Right cardiac atrium (tissue), 5 donors: Measurements from ENCODE around the gene FAM50B. TPM values are rescaled to one million over a fixed set of nuclear protein-coding genes. Genes with fewer than 3 reads are reported as not detected.

Experiments used
- ATAC-seq, 2 donors: fragments of 200-7000 bp; cut with Tn5 transposase; one replicate each; pipeline versions ENCODE4 v1.8.0 to v1.9.1; 2020; ENCODE audit warnings: moderate library complexity in 2 of 2, mild to moderate bottlenecking in 1 of 2
- DNase-seq, 3 donors: peaks; one replicate each; pipeline ENCODE4 v3.0.0-alpha.2; 2020
- H3K27ac ChIP-seq: one replicate; pipeline ENCODE4 v1.5.1; 2013; ENCODE audit warnings: mild to moderate bottlenecking, low read length, control low read depth, moderate library complexity
- H3K27me3 ChIP-seq: one replicate; pipeline ENCODE4 v1.6.1; 2013; ENCODE audit not compliant: control insufficient read depth, insufficient read depth
- H3K4me1 ChIP-seq: one replicate; pipeline ENCODE4 v1.6.1; 2013; ENCODE audit warnings: low read length; ENCODE audit not compliant: control insufficient read depth, insufficient read depth
- H3K4me3 ChIP-seq: one replicate; pipeline ENCODE4 v1.5.1; 2013; ENCODE audit warnings: low read length, control low read depth
- H3K9me3 ChIP-seq: one replicate; pipeline ENCODE4 v1.6.1; 2013; ENCODE audit warnings: low read length; ENCODE audit not compliant: control insufficient read depth
- WGBS: extraction: QIAGEN DNeasy Blood & Tissue Kit; methylation state at CpG from one replicate; pipeline ENCODE4 v1.1.7; 2013; 5-methylcytosine and 5-hydroxymethylcytosine counted together
- intact Hi-C, 4 donors: fragments of 100-400 bp; cut with DNase I; formaldehyde crosslinking; loops; one replicate each; pipeline versions ENCODE4 v1.11.0 to v1.14.0; 2022 to 2023
- polyA plus RNA-seq: library from polyadenylated mRNA; stranded (reverse); fragments of 200-250 nt; gene quantifications from one replicate; pipeline ENCODE4 v1.2.3, GENCODE V29; 2013
- total RNA-seq, 4 donors: library from RNA; stranded (reverse); fragmentation: NEBNext Ultra II Directional; extraction: Animal tissue kit (Norgen Biotek cat#: 25700); gene quantifications; one replicate each; pipeline ENCODE4 v1.2.1, GENCODE V29; 2021
- donor health status: healthy with polysubstance abuse.
- donor health status: DM: no; HTN: yes; CAD: no.
- donor health status: DM: no; HTN: no; CAD: no.
- donor health status: DM: no; HTN: yes; CAD: no; lungs with severe emphysema.
- donor health status: DM: yes; HTN: yes; CAD: no.

FAM50B gene
- total and polyA plus RNA-seq, 5 donors, result 14.0 to 25.3 (median 22.6) TPM

- peak overlapping the region; percentile 32 for H3K27ac ChIP-seq
- no peak for DNase-seq
- H3K4me1 ChIP-seq, result no peaks in the 10 kb centered on the region
- WGBS, result 85% methylated on average over 9 of the region's 9 CpGs
- H3K4me3 ChIP-seq, result no peak overlapping the region
- no peaks in the 10 kb centered on the region for H3K9me3 ChIP-seq
- no peak for ATAC-seq
- intact Hi-C loops, result loop anchor here in 1 of 4 donors (10.0 kb wide), 1 partner anchor 86 kb away; no protein-coding TSS in a partner anchor
- no peaks in the 10 kb centered on the region for H3K27me3 ChIP-seq
These were observed 793 bp upstream of the FAM50B start for GRCh38 chr6:3848380-3848779.

GRCh38 chr6:3849681-3850450 is 693 bp downstream of the FAM50B start:
- no peaks in the 10 kb centered on the region for H3K4me1 ChIP-seq
- peak overlapping the region; percentile 0 for H3K4me3 ChIP-seq
- intact Hi-C loops, result loop anchor here in 1 of 4 donors (10.0 kb wide), 1 partner anchor 85 kb away; no protein-coding TSS in a partner anchor
- 58% methylated on average over 73 of the region's 73 CpGs for WGBS
- ATAC-seq (peak; percentile 27 to 28), DNase-seq (peak; percentile 44 to 77 (median 76))
- H3K9me3 ChIP-seq, result no peaks in the 10 kb centered on the region
- H3K27ac ChIP-seq, result no peak overlapping the region
- H3K27me3 ChIP-seq, result no peaks in the 10 kb centered on the region

GRCh38 chr6:3850451-3851203 is 1.5 kb downstream of the FAM50B start:
- Histone ChIP-seq H3K4me1 (no peaks in the 10 kb centered on the region), H3K9me3 (no peaks in the 10 kb centered on the region), H3K4me3 (no peak overlapping the region), H3K27me3 (no peaks in the 10 kb centered on the region), H3K27ac (no peak overlapping the region)
- intact Hi-C loops, result no loop called here
- 95% methylated on average over 33 of the region's 33 CpGs for WGBS
- DNase-seq (peak in 2 of 3 donors; percentile 58), ATAC-seq (no peak)

GRCh38 chr6:3851839-3852238 is 2.7 kb downstream of the FAM50B start:
- H3K4me1 ChIP-seq, result no peaks in the 10 kb centered on the region
- H3K27ac ChIP-seq, result no peak overlapping the region
- H3K4me3 ChIP-seq, result no peak overlapping the region
- 48% methylated on average over 2 of the region's 2 CpGs for WGBS
- DNase-seq, result no peak
- H3K9me3 ChIP-seq, result no peaks in the 10 kb centered on the region
- ATAC-seq, result no peak
- H3K27me3 ChIP-seq, result no peaks in the 10 kb centered on the region
- intact Hi-C loops, result no loop called here

GRCh38 chr6:3852391-3852790 is 3.2 kb downstream of the FAM50B start:
- Histone ChIP-seq H3K27me3 (no peaks in the 10 kb centered on the region), H3K9me3 (no peaks in the 10 kb centered on the region), H3K4me1 (no peaks in the 10 kb centered on the region), H3K4me3 (no peak overlapping the region), H3K27ac (no peak overlapping the region)
- ATAC-seq, result no peak
- DNase-seq, result no peak
- intact Hi-C loops, result no loop called here
- 75% methylated on average over 5 of the region's 5 CpGs for WGBS

GRCh38 chr6:3855866-3856265 is 6.7 kb downstream of the FAM50B start:
- no peaks in the 10 kb centered on the region for H3K27me3 ChIP-seq
- ATAC-seq, result no peak
- peaks cover 2% of the 10 kb centered on the region for H3K9me3 ChIP-seq
- intact Hi-C loops, result no loop called here
- no peak for DNase-seq
- no peaks in the 10 kb centered on the region for H3K4me1 ChIP-seq
- no peak overlapping the region for H3K4me3 ChIP-seq
- H3K27ac ChIP-seq, result no peak overlapping the region
- 93% methylated on average over 4 of the region's 4 CpGs for WGBS

GRCh38 chr6:3856576-3856975 is 7.4 kb downstream of the FAM50B start:
- H3K9me3 ChIP-seq, result peaks cover 2% of the 10 kb centered on the region
- 89% methylated on average over 6 of the region's 6 CpGs for WGBS
- DNase-seq, result no peak
- H3K4me3 ChIP-seq, result no peak overlapping the region
- H3K27ac ChIP-seq, result no peak overlapping the region
- H3K4me1 ChIP-seq, result no peaks in the 10 kb centered on the region
- no peak for ATAC-seq
- intact Hi-C loops, result no loop called here
- no peaks in the 10 kb centered on the region for H3K27me3 ChIP-seq

GRCh38 chr6:3857468-3858456 is 8.6 kb downstream of the FAM50B start:
- H3K27me3 ChIP-seq, result no peaks in the 10 kb centered on the region
- no peak overlapping the region for H3K27ac ChIP-seq
- no peak overlapping the region for H3K4me3 ChIP-seq
- ATAC-seq (no peak), DNase-seq (no peak)
- 92% methylated on average over 14 of the region's 14 CpGs for WGBS
- intact Hi-C loops, result no loop called here
- H3K9me3 ChIP-seq, result peaks cover 2% of the 10 kb centered on the region
- no peaks in the 10 kb centered on the region for H3K4me1 ChIP-seq

GRCh38 chr6:3859878-3860552 is 10.8 kb downstream of the FAM50B start:
- WGBS, result 82% methylated on average over 1 of the region's 1 CpG
- intact Hi-C loops, result no loop called here
- no peak for ATAC-seq

GRCh38 chr6:3861424-3861823 is 12.3 kb downstream of the FAM50B start:
- peaks cover 2% of the 10 kb centered on the region for H3K9me3 ChIP-seq
- H3K4me3 ChIP-seq, result no peak overlapping the region
- intact Hi-C loops, result no loop called here
- no peak for DNase-seq
- WGBS, result 84% methylated on average over 4 of the region's 4 CpGs
- no peak for ATAC-seq
- no peak overlapping the region for H3K27ac ChIP-seq
- no peaks in the 10 kb centered on the region for H3K27me3 ChIP-seq
- H3K4me1 ChIP-seq, result no peaks in the 10 kb centered on the region

More at GRCh38 chr6:3859878-3860552, 10.8 kb downstream of the FAM50B start:
- Histone ChIP-seq H3K27ac (no peak overlapping the region), H3K4me3 (no peak overlapping the region), H3K9me3 (peaks cover 2% of the 10 kb centered on the region), H3K27me3 (no peaks in the 10 kb centered on the region), H3K4me1 (no peaks in the 10 kb centered on the region)
- DNase-seq, result no peak
